ENCODE results near the gene FOXE3. TPM values are rescaled to one million over a fixed set of nuclear protein-coding genes. Genes with fewer than 3 reads are reported as not detected.

FOXE3 gene
- total RNA-seq, 1 donor from 2014 or later, result not detected

GRCh38 chr1:47402591-47402990 is 13.5 kb upstream of the FOXE3 start:
- DNase-seq (no peak), ATAC-seq (no peak)
- H3K27me3 ChIP-seq, result peaks cover 6% of the 10 kb centered on the region

GRCh38 chr1:47403321-47403910 is 12.7 kb upstream of the FOXE3 start:
- DNase-seq, result no peak
- no peak overlapping the region for H3K27ac ChIP-seq
- TF ChIP-seq CTCF (IDR thresholded peaks at IDR 0.05), result no peak
- ATAC-seq, result no peak
- peaks cover 1% of the 10 kb centered on the region for H3K27me3 ChIP-seq
- no peak overlapping the region for H3K4me3 ChIP-seq
- H3K36me3 ChIP-seq, result no peaks in the 10 kb centered on the region
- H3K4me1 ChIP-seq, result no peaks in the 10 kb centered on the region
- intact Hi-C loops (cut with DNase I), result no loop called here
- no peaks in the 10 kb centered on the region for H3K9me3 ChIP-seq

More at GRCh38 chr1:47402591-47402990, 13.5 kb upstream of the FOXE3 start:
- no peak overlapping the region for H3K27ac ChIP-seq
- no peaks in the 10 kb centered on the region for H3K9me3 ChIP-seq
- intact Hi-C loops (cut with DNase I), result no loop called here
- H3K36me3 ChIP-seq, result no peaks in the 10 kb centered on the region
- no peaks in the 10 kb centered on the region for H3K4me1 ChIP-seq
- no peak overlapping the region for H3K4me3 ChIP-seq
- no peak for TF ChIP-seq CTCF (IDR thresholded peaks at IDR 0.05)

GRCh38 chr1:47405697-47406096 is 10.4 kb upstream of the FOXE3 start:
- no peak overlapping the region for H3K27ac ChIP-seq
- no peaks in the 10 kb centered on the region for H3K27me3 ChIP-seq
- no peak overlapping the region for H3K4me3 ChIP-seq
- H3K4me1 ChIP-seq, result no peaks in the 10 kb centered on the region
- DNase-seq (no peak), ATAC-seq (peak; percentile 55)
- H3K9me3 ChIP-seq, result no peaks in the 10 kb centered on the region
- intact Hi-C loops (cut with DNase I), result no loop called here
- no peaks in the 10 kb centered on the region for H3K36me3 ChIP-seq
- TF ChIP-seq CTCF (IDR thresholded peaks at IDR 0.05), result no peak

GRCh38 chr1:47406966-47407365 is 9.1 kb upstream of the FOXE3 start:
- no peak for ATAC-seq
- intact Hi-C loops (cut with DNase I), result no loop called here
- no peak overlapping the region for H3K4me3 ChIP-seq
- H3K27me3 ChIP-seq, result no peaks in the 10 kb centered on the region
- TF ChIP-seq CTCF (IDR thresholded peaks at IDR 0.05), result no peak
- H3K9me3 ChIP-seq, result no peaks in the 10 kb centered on the region
- no peaks in the 10 kb centered on the region for H3K36me3 ChIP-seq
- H3K4me1 ChIP-seq, result no peaks in the 10 kb centered on the region
- no peak for DNase-seq
- no peak overlapping the region for H3K27ac ChIP-seq

GRCh38 chr1:47407481-47407880 is 8.6 kb upstream of the FOXE3 start:
- intact Hi-C loops (cut with DNase I), result no loop called here
- Histone ChIP-seq H3K27me3 (no peaks in the 10 kb centered on the region), H3K27ac (no peak overlapping the region), H3K4me1 (no peaks in the 10 kb centered on the region), H3K36me3 (no peaks in the 10 kb centered on the region), H3K9me3 (no peaks in the 10 kb centered on the region), H3K4me3 (no peak overlapping the region)
- TF ChIP-seq CTCF (IDR thresholded peaks at IDR 0.05), result no peak
- DNase-seq (no peak), ATAC-seq (no peak)
